Mesodermal cell (in vitro differentiated cells): ENCODE data around the gene BMP3.

Source experiments
- H3K27ac ChIP-seq: 2 replicates; pipeline ENCODE4 v1.7.0; 2013; ENCODE audit warnings: mild to moderate bottlenecking, low read depth, low read length, moderate library complexity; ENCODE audit not compliant: severe bottlenecking
- H3K36me3 ChIP-seq: 2 replicates; pipeline ENCODE4 v1.7.1; 2013; ENCODE audit warnings: mild to moderate bottlenecking, low read length, moderate library complexity; ENCODE audit not compliant: control insufficient read depth, insufficient read depth
- H3K4me1 ChIP-seq: one replicate; pipeline ENCODE4 v1.7.1; 2013; ENCODE audit warnings: mild to moderate bottlenecking, low read length; ENCODE audit not compliant: insufficient read depth, control insufficient read depth, poor library complexity, severe bottlenecking
- H3K4me3 ChIP-seq: 2 replicates; pipeline ENCODE4 v1.7.0; 2013; ENCODE audit warnings: low read length, control low read depth, mild to moderate bottlenecking; ENCODE audit not compliant: insufficient read depth, poor library complexity, severe bottlenecking; ENCODE audit errors: extremely low read depth
- H3K9me3 ChIP-seq: 2 replicates; pipeline ENCODE4 v1.7.1; 2013; ENCODE audit warnings: mild to moderate bottlenecking, low read length, moderate library complexity; ENCODE audit not compliant: control insufficient read depth
- WGBS, 2 experiments: methylation state at CpG; one replicate each; pipeline ENCODE4 v1.1.5; 2013; ENCODE audit warnings: missing lambda C conversion rate in 2 of 2; ENCODE audit not compliant: insufficient coverage in 2 of 2; 5-methylcytosine and 5-hydroxymethylcytosine counted together

Gene BMP3

GRCh38 chr4:81021981-81022380 lies 8.5 kb upstream of the BMP3 start:
- Histone ChIP-seq H3K4me3 (no peak overlapping the region), H3K27ac (no peak overlapping the region), H3K4me1 (no peaks in the 10 kb centered on the region), H3K9me3 (no peaks in the 10 kb centered on the region), H3K36me3 (no peaks in the 10 kb centered on the region)
- WGBS, 2 experiments: 50% methylated on average over 1 of the region's 1 CpG; no CpG with 5 or more reads in 1 of the 2 experiments

GRCh38 chr4:81023484-81023883 lies 7.0 kb upstream of the BMP3 start:
- Histone ChIP-seq H3K36me3 (no peaks in the 10 kb centered on the region), H3K9me3 (no peaks in the 10 kb centered on the region), H3K4me1 (no peaks in the 10 kb centered on the region), H3K27ac (no peak overlapping the region), H3K4me3 (no peak overlapping the region)

- Histone ChIP-seq H3K36me3 (no peaks in the 10 kb centered on the region), H3K4me1 (peaks cover 7% of the 10 kb centered on the region), H3K4me3 (peak overlapping the region; percentile 31), H3K27ac (no peak overlapping the region), H3K9me3 (no peaks in the 10 kb centered on the region)
- 0 to 1% methylated on average over 67 to 73 of the region's 77 CpGs for WGBS, 2 experiments
Observed at GRCh38 chr4:81030981-81031791, 678 bp downstream of the BMP3 start.

- Histone ChIP-seq H3K36me3 (no peaks in the 10 kb centered on the region), H3K27ac (no peak overlapping the region), H3K4me1 (peaks cover 7% of the 10 kb centered on the region), H3K9me3 (no peaks in the 10 kb centered on the region), H3K4me3 (peak overlapping the region; percentile 31)
- 6 to 7% methylated on average over 7 to 8 of the region's 15 CpGs for WGBS, 2 experiments
Observed at GRCh38 chr4:81031796-81032551, 1.5 kb downstream of the BMP3 start.

GRCh38 chr4:81032771-81033684 lies 2.5 kb downstream of the BMP3 start:
- WGBS, 2 experiments: 80% methylated on average over 1 of the region's 4 CpGs; no CpG with 5 or more reads in 1 of the 2 experiments
- H3K27ac ChIP-seq: no peak overlapping the region
- peaks cover 7% of the 10 kb centered on the region for H3K4me1 ChIP-seq
- no peaks in the 10 kb centered on the region for H3K36me3 ChIP-seq
- H3K9me3 ChIP-seq: no peaks in the 10 kb centered on the region
- no peak overlapping the region for H3K4me3 ChIP-seq

- Histone ChIP-seq H3K4me3 (no peak overlapping the region), H3K4me1 (peaks cover 5% of the 10 kb centered on the region), H3K27ac (no peak overlapping the region), H3K9me3 (no peaks in the 10 kb centered on the region), H3K36me3 (no peaks in the 10 kb centered on the region)
- WGBS, 2 experiments: no CpG with 5 or more reads among the region's 1 CpG
Observed at GRCh38 chr4:81038636-81039350, 8.3 kb downstream of the BMP3 start.

GRCh38 chr4:81039351-81039972 lies 9.0 kb downstream of the BMP3 start:
- WGBS, 2 experiments: no CpG with 5 or more reads among the region's 4 CpGs
- Histone ChIP-seq H3K36me3 (no peaks in the 10 kb centered on the region), H3K9me3 (no peaks in the 10 kb centered on the region), H3K4me3 (no peak overlapping the region), H3K4me1 (peaks cover 5% of the 10 kb centered on the region), H3K27ac (no peak overlapping the region)

- no peaks in the 10 kb centered on the region for H3K9me3 ChIP-seq
- no peaks in the 10 kb centered on the region for H3K36me3 ChIP-seq
- no peak overlapping the region for H3K4me3 ChIP-seq
- H3K4me1 ChIP-seq: peaks cover 5% of the 10 kb centered on the region
- 22 to 40% methylated on average over 3 of the region's 4 CpGs for WGBS, 2 experiments
- H3K27ac ChIP-seq: no peak overlapping the region
Observed at GRCh38 chr4:81040012-81040659, 9.6 kb downstream of the BMP3 start.

- Histone ChIP-seq H3K36me3 (no peaks in the 10 kb centered on the region), H3K4me3 (no peak overlapping the region), H3K27ac (no peak overlapping the region), H3K9me3 (no peaks in the 10 kb centered on the region), H3K4me1 (peaks cover 5% of the 10 kb centered on the region)
- WGBS, 2 experiments: 89 to 100% methylated on average over 1 to 2 of the region's 5 CpGs
Observed at GRCh38 chr4:81042578-81043365, 12.3 kb downstream of the BMP3 start.
